ENCODE results near the gene GPR89A. TPM values are rescaled to one million over a fixed set of nuclear protein-coding genes. Genes with fewer than 3 reads are reported as not detected.
"Not testable (repeated sequence)": the region's sequence is repeated elsewhere in the genome, so short reads cannot be mapped to it uniquely, and the experiment has no call there.

GPR89A gene
- polyA plus RNA-seq, 1 donor: 11.3 TPM

GRCh38 chr1:145717833-145718232, 110.0 kb downstream of the GPR89A start:
- no peak for DNase-seq (ENCODE audit: low read depth)

GRCh38 chr1:145718465-145718864, 110.7 kb downstream of the GPR89A start:
- DNase-seq (ENCODE audit: low read depth): not testable (repeated sequence)

DNA sequence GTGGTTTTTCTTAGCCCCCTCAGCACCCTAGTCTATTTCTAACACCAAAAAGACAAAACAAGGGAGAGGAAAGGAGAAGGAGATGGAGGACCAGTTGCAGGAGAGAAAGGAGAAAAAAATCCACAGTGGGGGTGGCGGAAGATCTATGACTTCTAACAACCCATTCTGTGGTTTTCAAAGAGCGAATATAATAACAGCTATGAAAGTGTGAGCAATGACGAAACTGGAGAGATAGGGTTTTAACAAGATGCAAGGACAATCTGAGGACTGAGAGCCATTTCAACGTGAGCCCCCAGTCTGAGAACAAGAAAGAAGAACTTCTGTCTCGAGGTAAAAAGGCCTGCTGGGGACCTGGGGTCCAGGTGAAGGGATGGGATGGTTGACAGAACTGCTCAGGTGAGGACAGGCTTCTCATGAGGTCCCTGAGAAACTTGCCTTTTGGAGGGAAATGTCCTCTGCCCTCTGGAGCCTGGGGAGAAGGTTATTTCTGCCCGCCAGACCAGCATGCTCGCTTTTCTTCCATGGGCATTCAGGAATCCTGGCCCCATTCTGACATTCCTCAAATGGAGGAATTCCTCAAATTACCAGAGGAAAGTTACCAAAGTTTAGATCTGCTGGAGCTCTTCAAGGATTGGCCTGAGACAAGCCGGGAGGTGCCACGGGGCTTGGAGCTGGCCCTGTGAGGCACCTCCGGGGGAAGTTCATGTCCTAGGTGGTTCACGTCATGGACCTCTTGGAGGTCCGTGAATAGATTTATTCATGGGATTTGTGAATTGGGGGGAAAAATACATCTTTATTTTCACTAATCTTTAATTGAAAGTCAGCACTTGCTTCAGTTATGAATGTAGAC, 111.7 kb downstream of the GPR89A start, which contains the start of gene CD160:
TSS of gene CD160 (plus strand) at position 270 of the 850 bp plus-strand sequence. CDS start 8,829 bp downstream, outside the sequence.
- DNase-seq (ENCODE audit: low read depth): no peak

Other genes with a start within 250 kb of the GPR89A start
- gene NBPF20, start 182.4 kb upstream of the GPR89A start, polyA plus RNA-seq (ENCODE audit: insufficient read length): 3.9 TPM
- 0.87 TPM for gene PDZK1, start 99.4 kb downstream of the GPR89A start, polyA plus RNA-seq (ENCODE audit: insufficient read length)
- gene CD160, start 111.5 kb downstream of the GPR89A start, polyA plus RNA-seq (ENCODE audit: insufficient read length): 0.87 TPM
- gene RNF115, start 216.1 kb downstream of the GPR89A start, polyA plus RNA-seq (ENCODE audit: insufficient read length): 18.0 TPM
- gene POLR3C, start 216.2 kb downstream of the GPR89A start, polyA plus RNA-seq (ENCODE audit: insufficient read length): 20.2 TPM
- 17.7 TPM for gene NUDT17, start 237.6 kb downstream of the GPR89A start, polyA plus RNA-seq (ENCODE audit: insufficient read length)